ENCODE data around the gene FCRL6. TPM values are rescaled to one million over a fixed set of nuclear protein-coding genes. Genes with fewer than 3 reads are reported as not detected.

The FCRL6 gene
- total RNA-seq, 1 donor from 2014 or later, result not detected

DNA sequence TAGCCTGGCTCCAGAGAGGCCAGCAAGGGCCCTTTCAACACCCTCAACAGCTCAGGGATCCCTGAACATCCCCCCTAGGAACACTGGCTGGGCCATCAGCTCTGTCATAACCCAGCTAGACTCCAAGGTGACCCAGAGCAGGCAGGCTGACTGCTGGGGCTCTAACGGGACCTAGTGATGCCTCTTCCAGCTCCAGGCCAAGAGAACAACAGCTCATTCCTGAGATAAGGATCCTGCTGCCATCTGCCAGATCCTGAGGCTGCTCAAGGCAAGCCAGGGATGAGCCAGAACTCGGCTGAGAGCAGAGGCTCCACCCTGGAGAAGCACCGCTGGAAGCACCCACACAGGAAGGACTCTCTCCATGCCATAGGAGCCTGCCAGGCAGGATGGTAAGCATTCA lies 58.3 kb downstream of the FCRL6 start:
- intact Hi-C loops (cut with micrococcal nuclease), result no loop called here

DNA sequence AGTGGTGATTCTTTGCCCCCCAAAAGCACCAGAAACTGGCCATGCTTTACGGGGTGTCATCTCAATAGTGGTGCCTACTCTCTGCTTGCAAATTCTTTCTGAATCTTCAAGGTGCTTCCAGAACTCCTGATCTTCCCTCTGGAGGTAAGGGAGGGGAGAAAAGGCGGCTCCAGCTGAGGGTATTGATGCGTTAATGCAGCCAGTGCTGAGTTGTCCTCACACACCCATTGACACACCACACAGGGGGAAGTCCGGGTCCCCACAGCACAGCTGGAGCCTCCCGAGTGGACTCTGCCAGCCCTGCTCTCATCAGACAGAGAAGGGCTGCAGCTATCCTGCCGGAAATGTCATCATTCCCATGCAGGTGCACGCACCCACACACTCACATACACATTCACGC lies 59.1 kb downstream of the FCRL6 start:
- intact Hi-C loops (cut with micrococcal nuclease), result no loop called here

DNA sequence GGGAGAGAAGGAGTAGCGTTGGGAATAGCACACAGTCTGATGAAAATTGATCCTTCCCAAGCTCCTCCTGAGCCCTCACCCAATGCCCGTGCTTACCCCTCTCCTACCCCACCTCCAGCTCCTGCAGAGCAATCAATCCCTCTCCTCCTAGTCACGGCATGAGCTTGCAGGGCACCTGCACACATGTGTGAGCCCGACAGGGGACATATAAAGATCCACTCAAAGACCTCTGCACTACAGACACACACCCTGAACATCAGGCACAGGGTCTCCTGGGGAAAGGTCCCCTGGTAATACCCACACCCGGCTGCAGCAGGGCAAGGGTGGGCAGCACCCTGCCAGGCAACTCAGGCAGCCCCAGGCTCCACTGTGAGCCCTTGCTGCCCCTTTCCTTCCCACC lies 59.9 kb downstream of the FCRL6 start:
- intact Hi-C loops (cut with micrococcal nuclease), result no loop called here

DNA sequence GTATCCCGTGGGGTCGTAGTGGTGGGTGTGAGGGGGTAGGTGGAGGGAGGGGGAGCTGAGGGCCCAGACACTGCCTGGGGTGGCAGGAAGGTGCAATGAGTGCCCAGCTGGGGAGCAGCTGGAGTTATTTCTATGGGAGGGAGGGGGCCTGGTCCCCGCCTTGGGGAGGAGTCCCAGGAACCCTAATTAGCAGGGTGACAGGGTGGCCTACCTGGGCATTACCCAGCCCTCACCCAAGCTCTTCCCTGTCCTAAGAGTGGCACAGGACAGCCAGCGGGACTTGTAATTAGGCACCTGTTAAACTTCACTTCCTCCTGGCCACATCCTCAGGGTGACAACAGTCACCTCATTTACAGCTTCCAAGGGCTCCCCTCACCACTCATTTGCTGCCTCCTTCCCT lies 60.4 kb downstream of the FCRL6 start, which contains the start of gene VSIG8:
VSIG8 (minus strand) TSS at position 101 of the 400 bp plus-strand sequence. CDS start 136 bp downstream, outside the sequence.
- intact Hi-C loops (cut with micrococcal nuclease), result no loop called here

GRCh38 chr1:159864262-159864661 lies 62.1 kb downstream of the FCRL6 start:
- intact Hi-C loops (cut with micrococcal nuclease), result no loop called here

Other genes with a start within 250 kb of the FCRL6 start
- not detected in 2 replicates for gene APCS, start 214.5 kb upstream of the FCRL6 start, total RNA-seq
- gene CRP, start 87.8 kb upstream of the FCRL6 start, total RNA-seq, result not detected in 2 replicates
- 20.9 and 22.6 TPM in 2 replicates for gene DUSP23, start 21.4 kb upstream of the FCRL6 start, total RNA-seq
- 0.68 and 1.1 TPM in 2 replicates for gene SLAMF8, start 24.5 kb downstream of the FCRL6 start, total RNA-seq
- not detected in 2 replicates for gene VSIG8, start 60.3 kb downstream of the FCRL6 start, total RNA-seq
- gene CFAP45, start 97.8 kb downstream of the FCRL6 start, total RNA-seq, result 0.57 and 0.98 TPM in 2 replicates
- 542 and 547 TPM in 2 replicates for gene TAGLN2, start 123.1 kb downstream of the FCRL6 start, total RNA-seq
- 0.09 TPM in 1 of 2 replicates, not detected in the other for gene IGSF9, start 143.3 kb downstream of the FCRL6 start, total RNA-seq
- gene SLAMF9, start 151.9 kb downstream of the FCRL6 start, total RNA-seq, result not detected in 2 replicates
- 7.5 and 7.7 TPM in 2 replicates for gene PIGM, start 229.6 kb downstream of the FCRL6 start, total RNA-seq